ENCODE measurements around the gene MAN1B1.
A peak's percentile ranks its signal among the peaks of the same experiment; 100 is the strongest.

The MAN1B1 gene

DNA sequence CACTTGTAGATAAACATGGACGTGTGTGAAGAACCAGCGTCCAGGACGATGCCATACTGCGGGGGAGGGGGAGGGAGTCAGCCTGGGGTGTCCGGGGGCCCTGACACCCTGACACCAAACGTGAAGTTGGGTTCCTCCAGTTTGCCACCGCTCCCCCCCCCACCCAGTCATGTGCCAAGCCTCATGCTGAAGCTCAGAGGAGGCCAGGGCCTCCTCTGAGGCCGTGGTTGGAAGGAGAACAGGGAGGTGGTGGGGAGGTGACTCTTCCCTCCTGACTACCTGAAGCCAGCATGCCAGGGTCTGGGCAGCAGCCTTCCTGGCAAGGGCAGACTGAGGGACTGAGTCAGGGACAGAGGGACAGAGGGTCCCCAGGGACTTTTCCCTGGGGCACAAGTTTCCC lies 34.5 kb upstream of the MAN1B1 start:
- Histone ChIP-seq H3K79me2 (ENCODE audit: control insufficient read depth, insufficient read depth, low read length, poor library complexity) (no peaks in the 10 kb centered on the region), H3K27me3 (ENCODE audit: insufficient read depth, low read length) (peaks cover 34% of the 10 kb centered on the region), H3K4ac (ENCODE audit: low read depth, low read length) (no peak overlapping the region), H3K9ac (ENCODE audit: low read length) (no peak overlapping the region), H2AK5ac (ENCODE audit: low read length) (no peak overlapping the region), H4K8ac (ENCODE audit: low read depth, low read length) (no peak overlapping the region), H2BK12ac (ENCODE audit: low read length) (no peak overlapping the region), H3K27ac (ENCODE audit: low read depth, low read length) (no peak overlapping the region), H3K79me1 (ENCODE audit: low read length) (no peaks in the 10 kb centered on the region), H4K91ac (ENCODE audit: low read depth, low read length) (no peak overlapping the region), H2BK5ac (ENCODE audit: low read depth, low read length, poor library complexity) (no peak overlapping the region), H3K18ac (ENCODE audit: low read length) (no peak overlapping the region), H4K12ac (ENCODE audit: low read depth, low read length) (no peak overlapping the region), H2AFZ (ENCODE audit: insufficient read depth, low read length, poor library complexity) (no peak overlapping the region), H3K4me1 (ENCODE audit: control insufficient read depth in 1 of 2, insufficient read depth in 2 of 2, low read length in 2 of 2) (peaks cover 8 to 11% of the 10 kb centered on the region in 2 experiments), H3K9me3 (ENCODE audit: insufficient read depth, low read depth, low read length) (peaks cover 4% of the 10 kb centered on the region), H2BK120ac (ENCODE audit: insufficient read depth, low read length, poor library complexity) (no peak overlapping the region), H3K4me3 (ENCODE audit: low read depth, low read length) (no peak overlapping the region), H3K4me2 (ENCODE audit: low read length) (no peak overlapping the region), H3K36me3 (ENCODE audit: control insufficient read depth in 1 of 2, insufficient read depth in 2 of 2, low read length in 2 of 2) (no peaks in the 10 kb centered on the region), H3K14ac (ENCODE audit: low read length) (no peak overlapping the region), H3K23ac (ENCODE audit: low read length) (no peak overlapping the region)
- WGBS (ENCODE audit: extremely low coverage, insufficient coverage, insufficient read length) = no CpG with 5 or more reads among the region's 8 CpGs
- no peak for DNase-seq

DNA sequence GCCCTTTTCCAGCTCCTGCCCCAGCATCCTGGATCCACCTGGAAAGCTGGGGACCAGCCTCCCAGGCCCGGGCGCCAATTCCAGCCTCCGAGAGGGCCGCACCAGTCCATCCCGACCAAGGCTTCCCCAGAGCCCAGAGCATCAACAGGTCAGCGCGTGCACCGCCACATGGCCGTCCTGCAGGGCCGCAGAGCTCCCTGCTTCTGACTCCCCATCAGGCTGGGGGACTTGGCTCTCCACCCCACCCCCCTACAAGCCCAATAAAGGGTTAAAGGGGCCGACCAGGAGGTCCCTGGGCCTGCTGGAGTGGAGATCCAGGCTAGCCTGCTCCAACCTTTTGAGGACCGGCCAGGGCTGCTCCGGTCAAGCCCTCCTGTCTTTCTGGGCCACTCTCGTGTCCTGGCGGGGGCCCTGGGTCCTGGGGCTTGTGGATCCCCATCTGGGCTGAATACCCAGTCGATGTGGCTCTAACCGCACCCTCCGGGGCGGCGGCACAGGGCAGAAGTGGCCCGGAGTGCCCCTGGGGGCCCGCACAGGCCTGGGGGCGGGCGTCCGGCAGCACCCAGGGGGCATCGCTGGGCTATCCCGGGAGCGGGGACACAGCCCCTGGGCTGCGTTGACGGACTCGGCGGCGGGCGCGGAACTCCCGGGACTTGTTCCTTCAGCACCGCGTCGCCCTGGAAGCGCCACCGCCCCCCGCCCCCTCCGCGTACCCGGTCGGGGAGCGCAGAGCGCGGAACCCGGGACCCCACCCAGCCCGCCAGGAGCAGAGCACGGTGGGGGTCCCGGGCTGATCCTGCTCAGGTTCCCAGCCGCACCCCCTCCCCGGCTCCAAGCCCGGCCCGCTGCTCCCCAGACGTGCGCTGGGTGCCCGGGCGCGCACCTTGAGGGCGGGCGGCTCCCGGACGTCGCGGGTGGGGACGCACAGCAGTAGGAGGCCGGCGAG lies 33.5 kb upstream of the MAN1B1 start:
- DNase-seq = no peak
- Histone ChIP-seq H2BK12ac (ENCODE audit: low read length) (no peak overlapping the region), H4K8ac (ENCODE audit: low read depth, low read length) (no peak overlapping the region), H4K12ac (ENCODE audit: low read depth, low read length) (no peak overlapping the region), H3K79me1 (ENCODE audit: low read length) (no peaks in the 10 kb centered on the region), H3K36me3 (ENCODE audit: control insufficient read depth in 1 of 2, insufficient read depth in 2 of 2, low read length in 2 of 2) (no peaks in the 10 kb centered on the region), H3K18ac (ENCODE audit: low read length) (no peak overlapping the region), H2BK5ac (ENCODE audit: low read depth, low read length, poor library complexity) (no peak overlapping the region), H3K14ac (ENCODE audit: low read length) (no peak overlapping the region), H3K27ac (ENCODE audit: low read depth, low read length) (no peak overlapping the region), H2AK5ac (ENCODE audit: low read length) (no peak overlapping the region), H2AFZ (ENCODE audit: insufficient read depth, low read length, poor library complexity) (no peak overlapping the region), H3K9ac (ENCODE audit: low read length) (no peak overlapping the region), H3K4me2 (ENCODE audit: low read length) (peak overlapping the region; percentile 61), H3K4me1 (ENCODE audit: control insufficient read depth in 1 of 2, insufficient read depth in 2 of 2, low read length in 2 of 2) (peaks cover 8 to 11% of the 10 kb centered on the region in 2 experiments), H2BK120ac (ENCODE audit: insufficient read depth, low read length, poor library complexity) (no peak overlapping the region), H4K91ac (ENCODE audit: low read depth, low read length) (no peak overlapping the region), H3K4ac (ENCODE audit: low read depth, low read length) (no peak overlapping the region), H3K4me3 (ENCODE audit: low read depth, low read length) (peak overlapping the region; percentile 40), H3K79me2 (ENCODE audit: control insufficient read depth, insufficient read depth, low read length, poor library complexity) (no peaks in the 10 kb centered on the region), H3K23ac (ENCODE audit: low read length) (no peak overlapping the region), H3K27me3 (ENCODE audit: insufficient read depth, low read length) (peaks cover 29% of the 10 kb centered on the region), H3K9me3 (ENCODE audit: insufficient read depth, low read depth, low read length) (peaks cover 4% of the 10 kb centered on the region)
- WGBS (ENCODE audit: extremely low coverage, insufficient coverage, insufficient read length) = no CpG with 5 or more reads among the region's 71 CpGs

DNA sequence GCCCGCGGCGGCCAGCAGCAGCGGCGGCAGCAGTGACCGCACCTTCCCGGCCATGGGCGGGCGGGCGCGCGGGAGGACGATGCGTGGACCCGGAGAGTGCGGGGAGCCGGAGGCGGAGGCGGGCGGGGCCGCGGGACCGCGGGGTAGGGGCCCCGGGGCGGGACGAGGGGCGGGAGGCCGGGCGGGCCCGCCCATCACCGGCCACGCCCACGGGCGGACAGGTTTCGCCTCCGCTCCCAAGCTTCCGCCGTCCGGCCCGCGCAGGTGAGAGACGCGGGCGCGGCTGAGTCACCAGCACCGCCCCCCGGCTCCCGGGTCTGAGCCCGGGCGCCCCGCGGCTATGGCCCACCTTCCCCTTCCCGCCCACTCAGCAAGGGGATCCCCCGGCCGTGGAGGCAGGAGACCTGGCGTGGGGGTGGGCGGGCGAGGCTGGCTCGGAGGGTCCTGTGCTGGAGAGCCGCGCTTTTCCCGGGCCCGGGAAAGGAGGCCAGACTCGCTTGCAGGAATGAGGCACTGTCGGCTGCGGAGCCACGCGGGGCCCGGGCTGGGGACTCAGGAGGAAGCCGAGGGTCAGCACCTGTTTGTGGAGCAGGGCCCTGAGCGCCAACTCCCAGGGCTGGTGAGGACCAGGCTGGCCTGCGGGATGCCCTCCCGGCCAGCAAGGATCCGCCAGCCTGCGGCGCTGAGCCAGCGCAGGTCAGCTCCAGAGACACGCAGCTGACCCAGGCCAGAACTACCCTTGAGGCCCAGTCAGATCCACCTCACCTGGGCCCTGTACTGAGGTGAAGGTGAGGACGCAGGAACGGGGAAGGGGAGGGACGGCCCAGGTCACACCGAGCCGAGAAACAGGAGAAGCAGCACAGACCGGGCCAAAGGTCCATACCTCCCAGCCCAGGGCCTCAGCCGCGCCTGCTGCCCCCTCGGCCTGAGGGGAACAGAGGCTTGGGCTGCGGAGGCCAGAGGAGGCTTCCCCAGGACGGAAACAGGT lies 32.5 kb upstream of the MAN1B1 start, which contains the start of gene ENTPD2:
ENTPD2 (minus strand) TSS at position 118 of the 988 bp plus-strand sequence; CDS start at position 54, 64 bp downstream.
- no peak within 1 kb of the TSS for H2BK5ac ChIP-seq (ENCODE audit: low read depth, low read length, poor library complexity)
- H4K91ac ChIP-seq (ENCODE audit: low read depth, low read length) = peak within 1 kb of the TSS; percentile 22
- WGBS (ENCODE audit: extremely low coverage, insufficient coverage, insufficient read length) = no CpG with 5 or more reads among the region's 90 CpGs
- no peak within 1 kb of the TSS for H3K18ac ChIP-seq (ENCODE audit: low read length)
- no peak within 1 kb of the TSS for H2AFZ ChIP-seq (ENCODE audit: insufficient read depth, low read length, poor library complexity)
- no peaks in the 10 kb centered on the region for H3K79me1 ChIP-seq (ENCODE audit: low read length)
- H3K4me3 ChIP-seq (ENCODE audit: low read depth, low read length) = peak within 1 kb of the TSS; percentile 40
- H3K23ac ChIP-seq (ENCODE audit: low read length) = no peak within 1 kb of the TSS
- no peak within 1 kb of the TSS for H3K9ac ChIP-seq (ENCODE audit: low read length)
- H3K14ac ChIP-seq (ENCODE audit: low read length) = no peak within 1 kb of the TSS
- H3K4me2 ChIP-seq (ENCODE audit: low read length) = peak within 1 kb of the TSS; percentile 61
- H3K4me1 ChIP-seq (ENCODE audit: control insufficient read depth in 1 of 2, insufficient read depth in 2 of 2, low read length in 2 of 2) = peaks cover 8 to 11% of the 10 kb centered on the region in 2 experiments
- H3K27me3 ChIP-seq (ENCODE audit: insufficient read depth, low read length) = peaks cover 29% of the 10 kb centered on the region
- H2BK120ac ChIP-seq (ENCODE audit: insufficient read depth, low read length, poor library complexity) = no peak within 1 kb of the TSS
- H3K79me2 ChIP-seq (ENCODE audit: control insufficient read depth, insufficient read depth, low read length, poor library complexity) = no peaks in the 10 kb centered on the region
- H4K12ac ChIP-seq (ENCODE audit: low read depth, low read length) = no peak within 1 kb of the TSS
- H4K8ac ChIP-seq (ENCODE audit: low read depth, low read length) = no peak within 1 kb of the TSS
- peak; percentile 23 to 67 for DNase-seq
- peaks cover 4% of the 10 kb centered on the region for H3K9me3 ChIP-seq (ENCODE audit: insufficient read depth, low read depth, low read length)
- H3K27ac ChIP-seq (ENCODE audit: low read depth, low read length) = no peak within 1 kb of the TSS
- H3K36me3 ChIP-seq (ENCODE audit: control insufficient read depth in 1 of 2, insufficient read depth in 2 of 2, low read length in 2 of 2) = no peaks in the 10 kb centered on the region
- H2AK5ac ChIP-seq (ENCODE audit: low read length) = no peak within 1 kb of the TSS
- no peak within 1 kb of the TSS for H3K4ac ChIP-seq (ENCODE audit: low read depth, low read length)
- H2BK12ac ChIP-seq (ENCODE audit: low read length) = no peak within 1 kb of the TSS

DNA sequence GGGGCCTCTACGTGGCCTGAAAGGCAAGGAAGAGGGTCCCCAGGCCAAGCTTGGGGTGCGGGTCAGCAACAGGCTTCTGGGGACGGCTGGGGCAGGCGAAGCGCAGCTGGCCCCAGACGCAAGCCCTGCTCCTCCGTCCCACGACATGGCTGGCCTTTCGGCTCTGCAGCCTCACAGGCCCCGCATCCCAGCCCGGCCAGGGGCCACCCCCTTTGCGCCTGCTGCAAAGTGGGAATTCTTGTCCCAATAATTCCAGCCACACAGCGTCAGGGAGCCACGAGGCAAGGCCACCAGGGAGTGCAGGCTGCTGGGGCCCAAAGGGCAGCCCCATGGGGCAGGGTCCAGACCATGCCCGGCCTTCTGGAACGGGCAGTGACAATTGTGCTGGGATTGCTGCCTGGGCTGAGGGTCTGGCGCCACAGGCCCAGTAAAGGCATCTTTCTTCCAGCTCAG lies 31.8 kb upstream of the MAN1B1 start:
- Histone ChIP-seq H3K36me3 (ENCODE audit: control insufficient read depth in 1 of 2, insufficient read depth in 2 of 2, low read length in 2 of 2) (no peaks in the 10 kb centered on the region), H4K8ac (ENCODE audit: low read depth, low read length) (no peak overlapping the region), H3K79me1 (ENCODE audit: low read length) (no peaks in the 10 kb centered on the region), H3K27me3 (ENCODE audit: insufficient read depth, low read length) (peaks cover 22% of the 10 kb centered on the region), H3K9ac (ENCODE audit: low read length) (no peak overlapping the region), H2BK12ac (ENCODE audit: low read length) (no peak overlapping the region), H3K23ac (ENCODE audit: low read length) (no peak overlapping the region), H2BK120ac (ENCODE audit: insufficient read depth, low read length, poor library complexity) (no peak overlapping the region), H4K91ac (ENCODE audit: low read depth, low read length) (no peak overlapping the region), H4K12ac (ENCODE audit: low read depth, low read length) (no peak overlapping the region), H3K79me2 (ENCODE audit: control insufficient read depth, insufficient read depth, low read length, poor library complexity) (no peaks in the 10 kb centered on the region), H3K4me3 (ENCODE audit: low read depth, low read length) (no peak overlapping the region), H2BK5ac (ENCODE audit: low read depth, low read length, poor library complexity) (no peak overlapping the region), H3K4me2 (ENCODE audit: low read length) (no peak overlapping the region), H3K4ac (ENCODE audit: low read depth, low read length) (no peak overlapping the region), H2AK5ac (ENCODE audit: low read length) (no peak overlapping the region), H3K27ac (ENCODE audit: low read depth, low read length) (no peak overlapping the region), H3K14ac (ENCODE audit: low read length) (no peak overlapping the region), H2AFZ (ENCODE audit: insufficient read depth, low read length, poor library complexity) (no peak overlapping the region), H3K9me3 (ENCODE audit: insufficient read depth, low read depth, low read length) (peaks cover 4% of the 10 kb centered on the region), H3K4me1 (ENCODE audit: control insufficient read depth in 1 of 2, insufficient read depth in 2 of 2, low read length in 2 of 2) (peaks cover 8 to 11% of the 10 kb centered on the region in 2 experiments), H3K18ac (ENCODE audit: low read length) (no peak overlapping the region)
- no CpG with 5 or more reads among the region's 17 CpGs for WGBS (ENCODE audit: extremely low coverage, insufficient coverage, insufficient read length)
- DNase-seq = no peak

Measured in trophoblast cell (in vitro differentiated cells and primary cell).